Endothelial cell of umbilical vein (primary cell): Measurements from ENCODE around the gene PARP1. TPM values are rescaled to one million over a fixed set of nuclear protein-coding genes. Genes with fewer than 3 reads are reported as not detected.

Experiments
- BruUV-seq: library from RNA; stranded (reverse); fragments of 400-500 nt; replicated peaks from 2 replicates; lab custom pipeline; 2021; lab: Mats Ljungman, UMichigan
- CTCF ChIA-PET: fragments of 300-600, 350-600 bp; sonication (Branson Sonifier 250); formaldehyde crosslinking; loops from one replicate; lab custom pipeline; 2021; ENCODE audit warnings: antibody characterized with exemption, inconsistent platforms; lab: Charles Lee
- POLR2A ChIA-PET: fragments of 300-600, 350-600 bp; sonication (Branson Sonifier 250); formaldehyde crosslinking; loops from one replicate; lab custom pipeline; 2021; ENCODE audit warnings: antibody characterized with exemption, inconsistent platforms; lab: Charles Lee
- DNase-seq: peaks from one replicate; pipeline ENCODE4 v3.0.0-alpha.2; 2011; ENCODE audit warnings: low read depth, low spot score
- FAIRE-seq: peaks from 2 replicates; lab custom pipeline; 2011; peaks lifted over from hg19 to GRCh38; lab: Jason Lieb, UNC
- H2AFZ ChIP-seq: 2 replicates; pipeline ENCODE4 v1.6.0; 2012; ENCODE audit warnings: low read depth, low read length, control low read depth, inconsistent platforms
- H3K27ac ChIP-seq: 2 replicates; pipeline ENCODE4 v1.5.1; 2011; ENCODE audit warnings: low read depth, mild to moderate bottlenecking, control low read depth, low read length, moderate library complexity; ENCODE audit not compliant: insufficient read depth
- H3K27me3 ChIP-seq, 2 experiments: 2 replicates each; pipeline versions ENCODE4 v1.6.0 to v1.6.1; 2011; ENCODE audit warnings: low read length in 2 of 2, mixed read lengths in 1 of 2; ENCODE audit not compliant: control insufficient read depth in 2 of 2, insufficient read depth in 2 of 2
- H3K36me3 ChIP-seq, 2 experiments: 2 replicates in 1 of 2; 3 replicates in 1 of 2; pipeline ENCODE4 v1.5.1; 2011; ENCODE audit warnings: low read length in 2 of 2, mild to moderate bottlenecking in 1 of 2, moderate library complexity in 1 of 2; ENCODE audit not compliant: control insufficient read depth in 2 of 2, insufficient read depth in 2 of 2; ENCODE audit errors: extremely low read depth in 1 of 2
- H3K4me1 ChIP-seq: 3 replicates; pipeline ENCODE4 v1.5.1; 2011; ENCODE audit warnings: mild to moderate bottlenecking, low read length; ENCODE audit not compliant: control insufficient read depth, insufficient read depth; ENCODE audit errors: extremely low read depth
- H3K4me2 ChIP-seq: 2 replicates; pipeline ENCODE4 v1.6.1; 2011; ENCODE audit warnings: low read length, control low read depth, mixed read lengths; ENCODE audit not compliant: insufficient read depth
- H3K4me3 ChIP-seq, 3 experiments: fragments of 200-600 bp in 1 of 3; sonication (generic), shearing (Covaris generic) in 1 of 3; replicated peaks in 1 of 3; 2 replicates each; pipeline ENCODE4 v1.5.1; 2011 to 2016; ENCODE audit warnings: control low read depth in 3 of 3, low read length in 3 of 3, mild to moderate bottlenecking in 2 of 3, inconsistent platforms in 1 of 3, low read depth in 1 of 3, moderate library complexity in 1 of 3; ENCODE audit not compliant: insufficient read depth in 1 of 3
- H3K79me2 ChIP-seq: 2 replicates; pipeline ENCODE4 v1.6.0; 2012; ENCODE audit warnings: low read length, inconsistent platforms; ENCODE audit not compliant: control insufficient read depth, insufficient read depth
- H3K9ac ChIP-seq: replicated peaks from 2 replicates; pipeline ENCODE3; 2011; ENCODE audit warnings: low read length, control low read depth; ENCODE audit not compliant: insufficient read depth; ENCODE audit errors: extremely low read depth
- H3K9me1 ChIP-seq: replicated peaks from 3 replicates; pipeline ENCODE4 v1.6.0; 2011; ENCODE audit warnings: mild to moderate bottlenecking, low read length; ENCODE audit not compliant: control insufficient read depth, insufficient read depth; ENCODE audit errors: extremely low read depth
- H3K9me3 ChIP-seq: replicated peaks from 2 replicates; pipeline ENCODE4 v1.5.1; 2012; ENCODE audit warnings: low read length, inconsistent platforms; ENCODE audit not compliant: control insufficient read depth, insufficient read depth
- H4K20me1 ChIP-seq: replicated peaks from 2 replicates; pipeline ENCODE3; 2011; ENCODE audit warnings: mild to moderate bottlenecking, low read length; ENCODE audit not compliant: control insufficient read depth, insufficient read depth; ENCODE audit errors: extremely low read depth
- EZH2 ChIP-seq: IDR thresholded peaks from 2 replicates; pipeline ENCODE4 v1.6.1; 2012; ENCODE audit warnings: borderline replicate concordance, low read depth, mild to moderate bottlenecking, moderate library complexity, low read length, inconsistent platforms; ENCODE audit not compliant: severe bottlenecking
- FOS ChIP-seq: IDR thresholded peaks from 2 replicates; pipeline ENCODE4 v1.6.1; 2011; ENCODE audit warnings: mild to moderate bottlenecking, low read length, moderate library complexity, borderline replicate concordance; ENCODE audit not compliant: insufficient read depth
- GATA2 ChIP-seq: IDR thresholded peaks from 2 replicates; pipeline ENCODE4 v1.7.0; 2011; ENCODE audit warnings: low read depth, mild to moderate bottlenecking, moderate library complexity, mixed read lengths, low read length; ENCODE audit not compliant: insufficient read length, insufficient read depth
- JUN ChIP-seq: IDR thresholded peaks from 2 replicates; pipeline ENCODE4 v1.6.1; 2011; ENCODE audit warnings: borderline replicate concordance, low read depth; ENCODE audit not compliant: insufficient read length, insufficient read depth
- MYC ChIP-seq: IDR thresholded peaks from one replicate; pipeline ENCODE4 v1.6.1; 2011; ENCODE audit warnings: mild to moderate bottlenecking, low read depth, low read length
- POLR2A ChIP-seq: IDR thresholded peaks from 2 replicates; pipeline ENCODE4 v1.6.1; 2012; ENCODE audit warnings: low read depth, mild to moderate bottlenecking, control low read depth, low read length
- POLR2AphosphoS5 ChIP-seq: IDR thresholded peaks from 2 replicates; pipeline ENCODE4 v1.6.1; 2012; ENCODE audit warnings: low read depth, mild to moderate bottlenecking, control low read depth, low read length, moderate library complexity; ENCODE audit not compliant: insufficient read depth
- dilution Hi-C: fragments of 300-500 bp; cut with MboI; formaldehyde crosslinking; loops from one replicate; pipeline ENCODE4 v1.15.0; 2019; ENCODE audit warnings: low sequenced_read_pairs; ENCODE audit not compliant: extremely low pct_ligation_motif_present
- intact Hi-C: fragments of 100-400 bp; cut with micrococcal nuclease; formaldehyde crosslinking; loops from one replicate; pipeline ENCODE4 v1.10.0; 2022
- polyA plus RNA-seq, 4 experiments: library from polyadenylated mRNA; depleted of rRNA in 3 of 4; stranded (reverse) in 3 of 4; unstranded in 1 of 4; fragments of >200 nt; gene quantifications; 2 replicates each; pipeline versions ENCODE4 v1.2.1 to v1.2.3, GENCODE V29; 2011 to 2012; ENCODE audit warnings: missing spikeins in 1 of 4
- total RNA-seq: library from RNA; stranded (reverse); gene quantifications from 2 replicates; pipeline ENCODE4 v1.2.3, GENCODE V29; 2021
- TF ChIP-seq, protein P1 (sequence below): IDR thresholded peaks from 2 replicates; pipeline ENCODE4 v1.6.1; 2011; ENCODE audit not compliant: insufficient read depth, insufficient read length
- TF ChIP-seq, protein P2 (sequence below), 2 donors: IDR thresholded peaks; 1 replicate in 1 of 2; 2 replicates in 1 of 2; pipeline ENCODE4 v1.5.1; 2011; ENCODE audit warnings: low read length in 2 of 2, mild to moderate bottlenecking in 2 of 2, moderate library complexity in 2 of 2, control low read depth in 1 of 2, inconsistent platforms in 1 of 2, low read depth in 1 of 2; ENCODE audit not compliant: insufficient read depth in 1 of 2; ENCODE audit errors: extremely low read depth in 1 of 2

Gene PARP1
- total and polyA plus RNA-seq, 2 donors (not counting 3 experiments of a cell fraction or from before 2014, with no cell fraction given), result 136 to 160 TPM

DNA sequence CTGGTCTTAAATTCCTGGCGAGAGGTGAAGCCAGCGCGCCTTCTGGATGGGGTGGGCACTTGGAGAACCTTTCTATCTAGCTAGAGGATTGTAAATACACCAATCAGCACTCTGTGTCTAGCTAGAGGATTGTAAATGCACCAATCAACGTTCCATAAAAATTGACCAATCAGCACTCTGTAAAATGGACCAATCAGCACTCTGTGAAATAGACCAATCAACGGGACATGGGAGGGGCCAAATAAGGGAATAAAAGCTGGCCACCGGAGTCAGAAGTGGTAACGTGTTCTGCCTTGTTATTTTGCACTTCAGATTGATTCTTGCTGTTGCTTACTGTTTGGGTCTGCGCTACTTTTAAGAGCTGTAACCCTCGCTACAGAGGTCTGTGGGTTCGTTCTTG is 87.0 kb downstream of the PARP1 start:
- Histone ChIP-seq H3K36me3 (no peaks in the 10 kb centered on the region), H3K27ac (no peak overlapping the region), H3K4me1 (no peaks in the 10 kb centered on the region), H3K9me1 (no peaks in the 10 kb centered on the region), H3K4me2 (no peak overlapping the region), H3K79me2 (no peaks in the 10 kb centered on the region), H3K4me3 (no peak overlapping the region), H2AFZ (no peak overlapping the region), H3K9ac (no peak overlapping the region), H4K20me1 (no peaks in the 10 kb centered on the region), H3K27me3 (peaks cover 0 to 8% of the 10 kb centered on the region in 2 experiments), H3K9me3 (no peaks in the 10 kb centered on the region)
- TF ChIP-seq POLR2AphosphoS5 (no peak), JUN (no peak), MYC (no peak), GATA2 (no peak), EZH2 (no peak), POLR2A (no peak), FOS (no peak)
- TF ChIP-seq, protein P1, sequence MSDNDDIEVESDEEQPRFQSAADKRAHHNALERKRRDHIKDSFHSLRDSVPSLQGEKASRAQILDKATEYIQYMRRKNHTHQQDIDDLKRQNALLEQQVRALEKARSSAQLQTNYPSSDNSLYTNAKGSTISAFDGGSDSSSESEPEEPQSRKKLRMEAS, result no peak
- TF ChIP-seq, protein P2, sequence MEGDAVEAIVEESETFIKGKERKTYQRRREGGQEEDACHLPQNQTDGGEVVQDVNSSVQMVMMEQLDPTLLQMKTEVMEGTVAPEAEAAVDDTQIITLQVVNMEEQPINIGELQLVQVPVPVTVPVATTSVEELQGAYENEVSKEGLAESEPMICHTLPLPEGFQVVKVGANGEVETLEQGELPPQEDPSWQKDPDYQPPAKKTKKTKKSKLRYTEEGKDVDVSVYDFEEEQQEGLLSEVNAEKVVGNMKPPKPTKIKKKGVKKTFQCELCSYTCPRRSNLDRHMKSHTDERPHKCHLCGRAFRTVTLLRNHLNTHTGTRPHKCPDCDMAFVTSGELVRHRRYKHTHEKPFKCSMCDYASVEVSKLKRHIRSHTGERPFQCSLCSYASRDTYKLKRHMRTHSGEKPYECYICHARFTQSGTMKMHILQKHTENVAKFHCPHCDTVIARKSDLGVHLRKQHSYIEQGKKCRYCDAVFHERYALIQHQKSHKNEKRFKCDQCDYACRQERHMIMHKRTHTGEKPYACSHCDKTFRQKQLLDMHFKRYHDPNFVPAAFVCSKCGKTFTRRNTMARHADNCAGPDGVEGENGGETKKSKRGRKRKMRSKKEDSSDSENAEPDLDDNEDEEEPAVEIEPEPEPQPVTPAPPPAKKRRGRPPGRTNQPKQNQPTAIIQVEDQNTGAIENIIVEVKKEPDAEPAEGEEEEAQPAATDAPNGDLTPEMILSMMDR (IDR thresholded peaks at IDR 0.05; ENCODE audit: extremely low read depth in 1 of 2, insufficient read depth in 1 of 2, low read depth in 1 of 2, low read length in 2 of 2), result no peak
- FAIRE-seq, result no peak
- dilution Hi-C loops (no loop called here), intact Hi-C loops (no loop called here)
- DNase-seq, result no peak
- no TSS peak for BruUV-seq
- ChIA-PET POLR2A (interaction anchor here (0.7 kb wide), 1 partner anchor 218 kb away, joined by 3 read pairs; no protein-coding TSS in a partner anchor), CTCF (no interaction called here)
